Activated CD4-positive, CD25-positive, alpha-beta regulatory T cell treated with anti-CD3 and anti-CD28 coated beads, Interleukin-2, amount 50 U/mL, for 72 hours (primary cell): Measurements from ENCODE around the gene PCNT.
"Not testable (repeated sequence)": the region's sequence is repeated elsewhere in the genome, so short reads cannot be mapped to it uniquely, and the experiment has no call there.

Source experiments
- DNase-seq: peaks from one replicate; pipeline ENCODE4 v3.0.0; 2021

The PCNT gene

DNA sequence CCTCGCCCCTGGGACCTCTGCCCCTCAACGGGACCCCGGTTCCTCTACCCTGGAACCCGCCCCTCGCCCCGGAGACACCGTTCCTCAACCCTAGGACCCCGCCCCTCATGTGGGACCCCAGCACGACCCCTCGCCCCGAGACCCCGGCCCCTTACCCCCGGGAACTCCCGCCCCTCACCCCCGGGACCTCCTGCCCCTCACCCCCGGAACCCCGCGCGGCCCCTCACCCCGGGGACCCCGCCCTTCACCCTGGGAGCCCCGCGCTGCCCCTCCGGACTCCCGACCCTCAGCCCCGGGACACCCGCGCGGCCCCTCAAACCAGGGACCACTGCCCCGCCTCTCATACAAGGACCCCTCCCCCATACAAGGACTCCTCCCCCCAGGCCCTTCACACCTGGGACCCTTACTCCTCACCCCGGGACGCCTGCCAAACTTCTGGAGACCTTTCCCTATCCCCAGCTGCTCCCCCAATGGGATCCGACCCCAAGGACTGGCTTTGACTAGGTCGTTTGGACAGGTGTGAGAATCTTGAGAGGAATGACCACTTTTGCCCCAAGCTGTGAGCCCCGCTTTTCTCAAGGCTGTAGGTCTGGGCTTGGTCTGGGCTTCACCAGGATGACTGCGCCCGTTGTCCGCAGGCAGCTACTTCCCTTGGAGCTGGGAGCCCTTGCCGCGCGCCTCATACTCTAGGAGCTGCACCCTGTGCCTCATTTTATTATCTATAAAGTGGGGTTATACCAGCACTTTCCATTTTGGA is 135.6 kb downstream of the PCNT start:
- DNase-seq = no peak

DNA sequence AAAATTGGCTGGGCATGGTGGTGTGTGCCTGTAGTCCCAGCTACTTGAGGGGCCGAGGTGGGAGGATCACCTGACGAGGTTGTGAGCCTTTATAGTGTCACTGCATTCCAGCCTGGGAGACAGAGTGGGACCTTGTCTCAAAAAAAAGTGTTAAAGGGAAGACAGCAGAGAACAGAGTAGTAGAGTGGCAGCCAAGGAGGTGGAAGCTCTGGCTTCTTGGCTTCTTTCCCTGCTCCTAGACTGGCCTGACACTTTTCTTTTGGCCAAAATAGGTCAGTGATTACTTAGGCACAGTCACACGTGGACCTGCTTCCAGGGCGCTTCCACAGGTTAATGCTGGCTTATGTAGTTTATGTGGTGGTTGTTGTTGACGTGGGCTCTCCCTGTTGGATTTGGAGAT is 138.0 kb downstream of the PCNT start:
- DNase-seq = no peak

DNA sequence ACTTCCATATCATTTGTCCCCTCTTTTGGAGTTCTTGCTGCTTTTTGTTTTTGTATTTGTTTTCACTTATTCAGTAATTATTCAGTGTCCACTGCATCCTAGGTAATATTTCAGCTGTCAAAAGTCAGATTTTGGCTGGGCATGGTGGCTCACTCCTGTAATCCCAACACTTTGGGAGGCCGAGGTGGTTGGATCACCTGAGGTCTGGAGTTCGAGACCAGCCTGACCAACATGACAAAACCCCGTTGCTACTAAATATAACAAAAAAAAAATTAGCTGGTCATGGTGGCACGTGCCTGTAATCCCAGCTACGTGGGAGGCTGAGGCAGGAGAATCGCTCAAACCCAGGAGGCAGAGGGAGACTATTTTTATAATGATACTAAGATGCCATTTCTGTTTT is 141.2 kb downstream of the PCNT start:
- DNase-seq = not testable (repeated sequence)

DNA sequence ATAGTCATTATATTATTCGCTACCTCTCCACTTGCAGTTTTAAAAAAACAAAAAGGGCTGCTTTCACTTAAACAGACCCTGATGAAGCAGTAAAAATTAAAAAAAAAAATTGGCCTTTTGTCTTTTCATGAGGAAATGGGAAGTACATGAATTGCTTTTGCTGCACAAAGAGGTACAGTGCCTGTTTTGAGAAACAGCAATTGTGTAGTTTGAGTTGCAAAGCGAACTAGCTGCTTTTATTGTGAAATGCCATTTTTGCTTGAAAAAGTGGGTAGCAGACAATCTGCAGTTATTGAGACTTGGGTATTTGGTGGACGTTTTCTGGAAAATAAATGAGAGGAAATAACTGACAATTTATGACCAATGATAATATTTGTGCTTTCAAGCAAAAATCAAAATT is 141.7 kb downstream of the PCNT start:
- no peak for DNase-seq

DNA sequence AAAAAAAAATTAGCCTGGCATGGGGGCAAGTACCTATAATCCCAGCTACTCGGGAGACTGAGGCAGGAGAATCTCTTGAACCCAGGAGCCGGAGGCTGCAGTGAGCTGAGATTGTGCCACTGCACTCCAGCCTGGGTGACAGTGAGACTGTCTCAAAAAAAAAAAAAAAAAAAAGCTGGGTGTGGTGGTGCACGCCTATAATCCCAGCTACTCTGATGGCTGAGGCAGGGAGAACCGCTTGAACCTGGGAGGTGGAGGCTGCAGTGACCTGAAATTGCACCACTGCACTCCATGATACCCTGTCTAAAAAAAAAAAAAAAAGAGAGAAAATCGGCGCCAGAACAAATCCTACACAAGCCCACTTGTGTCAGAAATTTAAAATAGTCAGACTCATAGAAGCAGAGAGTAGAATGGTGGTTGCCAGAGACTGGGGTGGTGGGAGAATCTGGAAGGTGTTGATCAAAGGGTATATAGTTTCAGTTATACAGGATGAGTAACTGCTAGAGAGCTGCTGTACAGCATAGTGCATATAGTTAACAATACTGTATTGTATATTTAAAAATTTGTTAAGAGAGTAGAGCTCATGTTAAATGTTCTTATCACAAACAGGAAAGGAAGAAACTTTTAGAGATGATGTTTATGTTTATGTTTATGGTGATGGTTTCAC is 144.3 kb downstream of the PCNT start:
- no peak for DNase-seq

- no peak for DNase-seq
Observed at GRCh38 chr21:46469275-46469674, 145.3 kb downstream of the PCNT start.

- no peak for DNase-seq
Observed at GRCh38 chr21:46471514-46471913, 147.6 kb downstream of the PCNT start.

GRCh38 chr21:46472246-46472645 is 148.3 kb downstream of the PCNT start:
- no peak for DNase-seq

DNA sequence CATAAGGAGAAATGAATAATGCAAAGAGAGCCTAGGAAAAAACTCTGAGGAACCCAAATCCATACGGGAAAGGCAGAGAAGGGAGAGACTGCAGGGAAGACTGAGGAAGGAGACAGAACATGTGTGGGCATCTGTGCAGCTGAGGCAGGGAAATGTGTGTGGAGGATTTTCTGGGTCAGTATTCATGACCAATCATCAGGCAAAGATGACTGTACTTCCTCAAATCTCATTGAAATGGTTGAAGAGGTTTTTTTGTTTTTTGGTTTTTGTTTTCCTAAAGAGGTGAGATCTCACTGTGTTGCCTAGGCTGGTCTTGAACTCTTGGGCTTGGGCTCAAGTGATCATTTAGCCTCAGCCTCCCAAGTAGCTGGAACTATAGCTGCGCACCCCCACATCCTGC is 150.4 kb downstream of the PCNT start:
- DNase-seq = no peak

GRCh38 chr21:46475296-46475695 is 151.3 kb downstream of the PCNT start:
- DNase-seq = no peak

DNA sequence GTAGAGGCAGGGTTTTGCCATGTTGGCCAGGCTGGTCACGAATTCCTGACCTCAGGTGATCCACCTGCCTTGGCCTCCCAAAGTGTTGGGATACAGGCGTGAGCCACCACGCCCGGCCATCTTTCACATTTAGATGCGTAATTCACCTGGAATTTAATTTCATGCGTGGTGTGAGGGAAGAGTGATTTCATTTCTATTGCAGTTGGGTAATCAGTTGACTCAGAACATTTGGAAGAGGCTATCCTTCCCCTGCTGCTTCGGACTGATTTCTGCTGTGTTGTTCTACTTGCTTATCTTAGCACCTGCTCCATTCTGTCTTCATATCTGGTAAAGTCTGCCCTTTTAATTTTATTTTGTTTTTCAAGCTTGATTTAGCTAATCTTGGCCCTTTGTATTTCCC is 153.8 kb downstream of the PCNT start:
- no peak for DNase-seq

- DNase-seq = no peak
Observed at GRCh38 chr21:46478910-46479309, 155.0 kb downstream of the PCNT start.

DNA sequence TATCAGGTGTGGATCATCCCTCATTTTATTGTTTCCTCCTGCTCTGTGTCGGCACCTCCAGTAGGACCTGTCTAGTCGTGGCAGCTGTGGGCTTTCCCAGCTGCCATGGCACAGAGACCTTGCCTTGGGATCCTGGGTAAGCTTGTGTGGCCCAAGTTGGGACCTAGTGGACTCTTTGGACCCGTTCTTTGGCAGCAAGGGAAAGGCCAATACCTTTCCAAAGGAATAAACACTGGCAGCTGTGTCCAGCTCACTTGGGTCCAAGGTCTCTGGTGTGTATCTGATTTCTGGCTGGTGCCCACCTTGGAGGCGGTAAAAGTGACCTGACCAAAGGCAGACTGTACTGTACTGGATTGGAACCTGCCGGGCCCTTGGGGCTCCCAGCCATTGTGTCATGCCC is 156.5 kb downstream of the PCNT start:
- DNase-seq = no peak

GRCh38 chr21:46482225-46482845 is 158.4 kb downstream of the PCNT start:
- no peak for DNase-seq

GRCh38 chr21:46482846-46483231 is 158.9 kb downstream of the PCNT start:
- no peak for DNase-seq

- no peak for DNase-seq
Observed at GRCh38 chr21:46483300-46484295, 159.6 kb downstream of the PCNT start.

DNA sequence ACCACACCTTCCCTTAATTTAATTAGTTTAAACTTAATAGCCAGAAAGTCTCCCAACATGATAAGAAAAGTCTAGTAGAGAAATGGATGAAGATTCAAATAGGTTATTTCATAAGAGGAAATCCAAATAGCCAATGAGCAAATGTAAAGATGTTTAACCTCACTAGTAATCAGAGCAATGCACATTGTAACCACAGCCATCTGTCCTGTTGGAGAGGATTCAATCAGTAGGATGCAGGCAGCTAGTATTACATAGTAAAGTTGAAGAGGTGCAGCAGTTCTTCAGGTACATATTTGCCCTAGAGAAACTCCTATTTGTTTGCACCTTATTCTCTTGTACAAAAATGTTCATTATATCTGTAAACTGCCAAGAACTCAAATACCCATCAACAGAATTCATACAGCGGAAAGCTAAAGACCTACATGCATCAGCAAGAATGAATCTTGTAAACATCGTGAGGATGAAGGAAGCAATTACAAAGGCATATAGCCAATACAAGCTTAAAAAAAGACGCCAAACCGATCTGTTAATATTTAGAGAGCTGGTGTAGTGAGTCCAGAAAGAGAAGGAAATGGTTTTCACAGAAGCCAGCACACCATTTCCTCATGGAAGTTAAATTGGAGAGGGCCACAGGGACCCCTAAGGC is 162.6 kb downstream of the PCNT start:
- no peak for DNase-seq

DNA sequence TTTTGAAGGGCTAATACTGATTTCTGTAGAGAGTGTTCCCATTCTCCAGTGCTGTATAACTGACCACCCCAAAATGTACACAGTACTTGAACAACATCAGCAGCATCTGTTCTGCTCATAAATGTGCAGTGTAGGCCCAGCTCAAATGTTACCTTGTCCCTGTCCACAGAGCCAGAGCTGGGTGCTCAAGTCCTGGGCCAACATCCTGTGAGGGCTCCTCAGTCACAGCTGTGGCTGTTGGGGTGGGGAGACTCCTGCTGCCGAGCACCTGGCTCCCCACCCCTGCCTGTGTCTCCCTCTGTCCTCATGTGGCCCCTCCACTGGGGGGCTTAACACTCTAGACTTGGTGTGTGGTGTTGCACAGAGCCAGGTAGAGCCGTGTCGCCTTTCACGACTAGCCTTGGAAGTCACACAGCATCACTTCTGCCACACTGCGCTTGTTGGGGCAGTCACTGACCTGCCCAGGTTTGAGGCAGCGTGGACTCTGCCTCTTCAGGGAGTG is 165.3 kb downstream of the PCNT start:
- DNase-seq = no peak

DNA sequence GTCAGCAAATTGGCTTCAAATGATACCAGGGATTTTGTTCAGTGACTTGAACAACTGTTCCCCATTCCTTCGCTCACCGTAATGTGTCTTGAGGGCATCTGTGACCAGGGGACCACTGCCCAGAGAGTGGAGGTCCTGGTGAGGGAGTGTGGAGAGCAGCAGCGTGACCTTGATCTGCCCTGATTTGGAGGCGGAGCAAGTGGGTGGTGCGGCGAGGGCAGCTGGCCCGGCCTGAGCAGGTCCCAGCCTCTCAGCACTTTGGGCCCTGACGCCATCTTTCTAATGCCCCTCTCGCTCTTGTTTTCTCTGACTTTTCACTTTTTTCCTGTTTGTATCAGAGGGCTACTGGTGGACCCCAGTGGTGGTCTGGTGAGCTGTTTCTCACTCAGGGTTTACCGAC is 165.8 kb downstream of the PCNT start:
- DNase-seq = no peak

GRCh38 chr21:46491553-46491952 is 167.6 kb downstream of the PCNT start:
- DNase-seq = no peak

DNA sequence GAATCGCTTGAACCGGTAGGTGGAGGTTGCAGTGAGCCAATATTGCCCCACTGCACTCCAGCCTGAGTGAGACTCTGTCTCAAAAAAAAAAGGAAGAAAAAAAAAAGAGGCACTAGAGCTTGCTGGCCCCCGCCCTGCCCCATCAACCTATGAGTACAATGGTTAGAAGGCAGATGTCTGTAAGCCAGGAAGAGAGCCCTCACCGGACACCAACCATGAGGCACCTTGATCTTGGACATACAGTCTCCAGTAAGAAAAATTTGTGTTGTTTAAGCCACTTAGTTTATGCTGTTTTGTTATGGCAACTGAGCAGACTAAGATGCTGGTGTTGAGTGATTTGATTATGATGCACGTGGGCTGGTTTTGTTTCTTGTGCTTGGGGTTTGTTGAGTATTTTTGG is 168.9 kb downstream of the PCNT start:
- no peak for DNase-seq

DNA sequence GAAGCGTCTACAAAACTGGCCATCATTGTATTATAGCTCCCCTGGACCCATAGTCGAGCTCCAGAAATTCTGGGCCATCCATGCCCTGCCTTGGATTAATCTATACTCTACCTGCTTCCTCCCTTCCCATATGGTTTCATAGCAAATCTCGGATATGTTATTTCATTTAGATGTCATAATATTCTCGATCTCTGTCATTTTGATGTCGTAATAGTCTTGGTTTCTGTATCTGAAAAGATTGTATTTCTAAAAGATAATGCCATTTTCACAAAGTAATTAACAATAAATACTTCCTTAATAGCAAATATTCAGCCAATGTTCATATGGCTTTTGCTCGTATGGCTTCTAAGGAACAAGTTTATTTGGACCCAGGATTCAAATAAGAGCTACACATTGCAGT is 169.9 kb downstream of the PCNT start:
- DNase-seq = no peak
